ENCODE data around the gene TMEM144. TPM values are rescaled to one million over a fixed set of nuclear protein-coding genes. Genes with fewer than 3 reads are reported as not detected.

The TMEM144 gene
- total RNA-seq, 1 experiment from 2014 or later = 13.4 TPM

DNA sequence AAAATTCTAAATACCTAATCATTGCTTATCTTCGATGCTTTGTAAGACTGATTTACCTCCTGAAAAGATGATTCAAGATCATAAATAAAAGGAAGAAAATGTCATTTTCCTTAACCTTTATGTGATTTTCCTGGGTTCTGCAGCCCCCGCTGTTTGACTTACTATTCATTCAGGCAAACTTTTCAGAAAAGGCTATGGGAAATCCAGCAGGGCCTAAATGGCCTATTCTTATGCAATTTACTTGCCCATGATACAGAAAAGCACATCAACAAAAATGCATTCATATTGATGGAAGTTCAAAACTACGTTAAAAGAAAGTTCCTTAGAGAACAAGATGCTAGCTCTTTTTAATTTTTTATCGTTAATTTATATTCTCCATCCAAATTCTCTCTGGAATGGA is 51.2 kb downstream of the TMEM144 start:
- Histone ChIP-seq H3K79me2 (ENCODE audit: low read depth) (no peaks in the 10 kb centered on the region), H3K9me2 (ENCODE audit: insufficient read depth) (no peaks in the 10 kb centered on the region), H3K27ac (no peak overlapping the region), H2AFZ (no peak overlapping the region), H3K4me2 (no peak overlapping the region), H3K4me1 (replicated peaks; ENCODE audit: insufficient read depth) (no peaks in the 10 kb centered on the region), H4K20me1 (ENCODE audit: insufficient read depth) (no peaks in the 10 kb centered on the region), H3K9me3 (ENCODE audit: insufficient read depth, low read depth) (no peaks in the 10 kb centered on the region), H3F3A (ENCODE audit: insufficient read depth, low read depth) (no peaks in the 10 kb centered on the region), H3K4me3 (no peak overlapping the region), H3K36me3 (ENCODE audit: low read depth) (no peaks in the 10 kb centered on the region), H3K27me3 (ENCODE audit: insufficient read depth, low read depth) (no peaks in the 10 kb centered on the region)
- no TSS peak for BruUV-seq (replicated peaks)
- CTCF ChIA-PET = no interaction called here
- intact Hi-C loops (cut with micrococcal nuclease; ENCODE audit: unreplicated experiment) = no loop called here
- TF ChIP-seq EZH2 (IDR thresholded peaks at IDR 0.05; ENCODE audit: low read depth) = no peak
- TF ChIP-seq, protein P1, sequence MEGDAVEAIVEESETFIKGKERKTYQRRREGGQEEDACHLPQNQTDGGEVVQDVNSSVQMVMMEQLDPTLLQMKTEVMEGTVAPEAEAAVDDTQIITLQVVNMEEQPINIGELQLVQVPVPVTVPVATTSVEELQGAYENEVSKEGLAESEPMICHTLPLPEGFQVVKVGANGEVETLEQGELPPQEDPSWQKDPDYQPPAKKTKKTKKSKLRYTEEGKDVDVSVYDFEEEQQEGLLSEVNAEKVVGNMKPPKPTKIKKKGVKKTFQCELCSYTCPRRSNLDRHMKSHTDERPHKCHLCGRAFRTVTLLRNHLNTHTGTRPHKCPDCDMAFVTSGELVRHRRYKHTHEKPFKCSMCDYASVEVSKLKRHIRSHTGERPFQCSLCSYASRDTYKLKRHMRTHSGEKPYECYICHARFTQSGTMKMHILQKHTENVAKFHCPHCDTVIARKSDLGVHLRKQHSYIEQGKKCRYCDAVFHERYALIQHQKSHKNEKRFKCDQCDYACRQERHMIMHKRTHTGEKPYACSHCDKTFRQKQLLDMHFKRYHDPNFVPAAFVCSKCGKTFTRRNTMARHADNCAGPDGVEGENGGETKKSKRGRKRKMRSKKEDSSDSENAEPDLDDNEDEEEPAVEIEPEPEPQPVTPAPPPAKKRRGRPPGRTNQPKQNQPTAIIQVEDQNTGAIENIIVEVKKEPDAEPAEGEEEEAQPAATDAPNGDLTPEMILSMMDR (conservative IDR thresholded peaks at IDR 0.05) = no peak
- POLR2A ChIA-PET (ENCODE audit: unreplicated experiment) = no interaction called here
- no peak for DNase-seq

DNA sequence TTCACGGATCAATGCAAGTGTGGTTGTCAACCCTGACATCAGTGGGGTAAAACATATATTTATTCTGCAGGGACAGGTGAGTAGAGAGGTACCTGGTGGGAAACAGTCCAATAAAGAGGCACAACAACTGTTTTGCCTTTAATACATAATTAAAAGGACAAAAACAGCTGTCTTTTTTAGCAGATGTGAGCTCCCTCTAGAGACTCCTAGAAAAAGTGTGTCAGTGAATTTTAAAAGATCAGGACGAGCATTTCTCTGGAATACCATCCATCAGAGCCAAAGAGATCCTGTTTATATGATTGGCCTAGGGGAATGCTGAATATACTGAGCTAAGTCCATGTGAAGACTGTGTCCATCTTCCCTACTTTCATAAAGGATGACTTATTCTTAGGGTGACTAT is 58.3 kb downstream of the TMEM144 start:
- Histone ChIP-seq H3K79me2 (ENCODE audit: low read depth) (no peaks in the 10 kb centered on the region), H3K4me1 (replicated peaks; ENCODE audit: insufficient read depth) (no peaks in the 10 kb centered on the region), H2AFZ (no peak overlapping the region), H3K27ac (no peak overlapping the region), H3F3A (ENCODE audit: insufficient read depth, low read depth) (no peaks in the 10 kb centered on the region), H3K9me3 (ENCODE audit: insufficient read depth, low read depth) (no peaks in the 10 kb centered on the region), H3K27me3 (ENCODE audit: insufficient read depth, low read depth) (no peaks in the 10 kb centered on the region), H3K4me3 (no peak overlapping the region), H3K36me3 (ENCODE audit: low read depth) (no peaks in the 10 kb centered on the region), H3K9me2 (ENCODE audit: insufficient read depth) (no peaks in the 10 kb centered on the region), H3K4me2 (no peak overlapping the region), H4K20me1 (ENCODE audit: insufficient read depth) (no peaks in the 10 kb centered on the region)
- intact Hi-C loops (cut with micrococcal nuclease; ENCODE audit: unreplicated experiment) = no loop called here
- no TSS peak for BruUV-seq (replicated peaks)
- DNase-seq = no peak
- CTCF ChIA-PET = interaction anchor here (0.5 kb wide), 1 partner anchor 12 kb away, joined by 3 read pairs; no protein-coding TSS in a partner anchor
- TF ChIP-seq, protein P1 (conservative IDR thresholded peaks at IDR 0.05) = no peak; the same call in 1 of the 2 replicates
- no peak for TF ChIP-seq EZH2 (IDR thresholded peaks at IDR 0.05; ENCODE audit: low read depth)
- POLR2A ChIA-PET (ENCODE audit: unreplicated experiment) = no interaction called here

DNA sequence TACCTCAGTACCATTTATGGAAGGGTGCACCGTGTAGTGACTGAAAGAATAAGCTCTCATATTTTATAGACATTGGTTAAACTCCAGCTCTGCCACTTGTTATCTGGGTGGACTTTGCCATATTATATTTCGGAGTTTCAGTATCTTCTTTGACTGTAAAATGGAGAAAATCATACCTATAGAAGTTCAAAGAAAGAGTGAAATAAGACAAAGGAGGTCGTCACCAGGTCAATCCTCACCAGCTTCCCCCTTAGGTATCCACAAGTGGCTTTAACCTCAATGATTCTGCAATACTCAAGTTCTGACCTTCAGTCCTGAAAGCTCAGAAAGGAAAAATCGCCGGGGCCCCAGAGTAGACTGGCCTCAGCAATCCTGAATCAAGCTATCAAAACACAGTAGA is 64.3 kb downstream of the TMEM144 start:
- Histone ChIP-seq H3K4me3 (no peak overlapping the region), H3K27ac (no peak overlapping the region), H3K9me2 (ENCODE audit: insufficient read depth) (no peaks in the 10 kb centered on the region), H3K4me1 (replicated peaks; ENCODE audit: insufficient read depth) (no peaks in the 10 kb centered on the region), H3K27me3 (ENCODE audit: insufficient read depth, low read depth) (no peaks in the 10 kb centered on the region), H3K36me3 (ENCODE audit: low read depth) (no peaks in the 10 kb centered on the region), H3K79me2 (ENCODE audit: low read depth) (no peaks in the 10 kb centered on the region), H2AFZ (no peak overlapping the region), H4K20me1 (ENCODE audit: insufficient read depth) (no peaks in the 10 kb centered on the region), H3F3A (ENCODE audit: insufficient read depth, low read depth) (no peaks in the 10 kb centered on the region), H3K9me3 (ENCODE audit: insufficient read depth, low read depth) (no peaks in the 10 kb centered on the region), H3K4me2 (no peak overlapping the region)
- TF ChIP-seq, protein P1 (conservative IDR thresholded peaks at IDR 0.05) = no peak
- TF ChIP-seq EZH2 (IDR thresholded peaks at IDR 0.05; ENCODE audit: low read depth) = no peak
- intact Hi-C loops (cut with micrococcal nuclease; ENCODE audit: unreplicated experiment) = no loop called here
- BruUV-seq (replicated peaks) = no TSS peak
- no peak for DNase-seq
- CTCF ChIA-PET = no interaction called here
- POLR2A ChIA-PET (ENCODE audit: unreplicated experiment) = no interaction called here

All from PC-9 (cell line).